HEK293T (cell line): ENCODE measurements around the gene ANO4.

Experiments
- BHLHE40 ChIP-seq: fragments of 450-650 bp; IDR thresholded peaks from 2 replicates; pipeline ENCODE4 v1.6.1; 2016; ENCODE audit warnings: mild to moderate bottlenecking, moderate library complexity, borderline replicate concordance
- CTBP1 ChIP-seq: fragments of 450-650 bp; IDR thresholded peaks from 2 replicates; pipeline ENCODE4 v1.6.1; 2016; ENCODE audit warnings: borderline replicate concordance
- ELF4 ChIP-seq: fragments of 450-650 bp; IDR thresholded peaks from 2 replicates; pipeline ENCODE4 v1.6.1; 2017; ENCODE audit warnings: antibody characterized with exemption
- FOXA1 ChIP-seq: fragments of 450-650 bp; IDR thresholded peaks from 2 replicates; pipeline ENCODE4 v1.6.1; 2016; ENCODE audit warnings: mild to moderate bottlenecking
- FOXK2 ChIP-seq: fragments of 450-650 bp; IDR thresholded peaks from 2 replicates; pipeline ENCODE4 v1.6.1; 2016; ENCODE audit warnings: mild to moderate bottlenecking
- L3MBTL2 ChIP-seq: fragments of 450-650 bp; conservative IDR thresholded peaks from 2 replicates; pipeline ENCODE4 v1.6.1; 2016; ENCODE audit warnings: mild to moderate bottlenecking
- LEF1 ChIP-seq: fragments of 450-650 bp; IDR thresholded peaks from 2 replicates; pipeline ENCODE4 v1.6.1; 2017; ENCODE audit warnings: mild to moderate bottlenecking, borderline replicate concordance
- PKNOX1 ChIP-seq: fragments of 450-650 bp; IDR thresholded peaks from 2 replicates; pipeline ENCODE4 v1.6.1; 2016
- SP1 ChIP-seq: fragments of 450-650 bp; IDR thresholded peaks from 2 replicates; pipeline ENCODE4 v1.6.1; 2017
- TARDBP ChIP-seq: fragments of 450-650 bp; IDR thresholded peaks from 2 replicates; pipeline ENCODE4 v1.6.1; 2016

GRCh38 chr12:100920493-100920892 lies 125.9 kb downstream of the ANO4 start:
- TF ChIP-seq SP1 (no peak), L3MBTL2 (no peak), FOXK2 (no peak), LEF1 (no peak), TARDBP (no peak), BHLHE40 (no peak), PKNOX1 (no peak), ELF4 (no peak), CTBP1 (no peak), FOXA1 (no peak)
